Lung (tissue), 12 donors: ENCODE data around the gene PIEZO1. TPM values are rescaled to one million over a fixed set of nuclear protein-coding genes. Genes with fewer than 3 reads are reported as not detected.

ENCODE experiments used
- ATAC-seq: fragments of 200-7000 bp; cut with Tn5 transposase; one replicate; pipeline ENCODE4 v1.9.1; 2020; ENCODE audit warnings: moderate number of reproducible peaks; ENCODE audit not compliant: insufficient read depth, low FRiP score
- DNase-seq, 3 donors: peaks; one replicate each; pipeline ENCODE4 v3.0.0-alpha.2; 2013 to 2017
- H3K27ac ChIP-seq, 2 donors: one replicate each; pipeline ENCODE4 v1.5.1; 2013; ENCODE audit warnings: mild to moderate bottlenecking in 2 of 2, moderate library complexity in 2 of 2, control low read depth in 1 of 2, inconsistent platforms in 1 of 2, low read depth in 1 of 2, low read length in 1 of 2
- H3K27me3 ChIP-seq, 3 donors: one replicate each; pipeline ENCODE4 v1.5.1; 2013; ENCODE audit warnings: low read length in 2 of 3; ENCODE audit not compliant: control insufficient read depth in 3 of 3, insufficient read depth in 3 of 3
- H3K36me3 ChIP-seq, 4 donors: one replicate each; pipeline ENCODE4 v1.5.1; 2013; ENCODE audit warnings: low read length in 4 of 4, mild to moderate bottlenecking in 1 of 4, moderate library complexity in 1 of 4; ENCODE audit not compliant: control insufficient read depth in 4 of 4, insufficient read depth in 4 of 4
- H3K4me1 ChIP-seq, 5 donors: one replicate each; pipeline ENCODE4 v1.5.1; 2013; ENCODE audit warnings: low read length in 5 of 5, mild to moderate bottlenecking in 2 of 5, moderate library complexity in 1 of 5; ENCODE audit not compliant: control insufficient read depth in 5 of 5, insufficient read depth in 5 of 5
- H3K4me3 ChIP-seq: one replicate; pipeline ENCODE4 v1.5.1; 2013; ENCODE audit warnings: mild to moderate bottlenecking, control low read depth, moderate library complexity
- H3K9ac ChIP-seq, 2 donors: one replicate each; pipeline ENCODE4 v1.5.1; 2013; ENCODE audit warnings: low read length in 2 of 2, control low read depth in 1 of 2; ENCODE audit not compliant: insufficient read depth in 1 of 2
- H3K9me3 ChIP-seq, 4 donors: one replicate each; pipeline ENCODE4 v1.5.1; 2013; ENCODE audit warnings: low read length in 3 of 4, mild to moderate bottlenecking in 1 of 4, moderate library complexity in 1 of 4; ENCODE audit not compliant: control insufficient read depth in 4 of 4, insufficient read depth in 3 of 4
- WGBS, 2 donors: extraction: QIAGEN DNeasy Blood & Tissue Kit; methylation state at CpG; one replicate each; pipeline ENCODE4 v1.1.7; 2013; 5-methylcytosine and 5-hydroxymethylcytosine counted together
- polyA plus RNA-seq, 2 donors: library from polyadenylated mRNA; stranded (reverse); fragments of 200-250 nt; gene quantifications; one replicate each; pipeline ENCODE4 v1.2.1, GENCODE V29; 2013
- total RNA-seq, 2 donors: library from RNA; depleted of rRNA in 1 of 2; stranded (reverse); fragments of >200 nt in 1 of 2; gene quantifications; one replicate each; pipeline ENCODE4 v1.2.1, GENCODE V29; 2014 to 2021
- TF ChIP-seq, protein P1 (sequence below): IDR thresholded peaks from 2 replicates; pipeline ENCODE4 v1.5.1; 2012; ENCODE audit warnings: mild to moderate bottlenecking; ENCODE audit errors: control extremely low read depth, extremely low read depth
- donor health status: control.
- donor health status: control.
- donor health status: Bipolar disorder and iron deficiency.
- donor health status: healthy.
- donor health status: DM: yes; HTN: yes; CAD: no.

The PIEZO1 gene
- total and polyA plus RNA-seq, 4 donors = 113 to 207 (median 190) TPM

DNA sequence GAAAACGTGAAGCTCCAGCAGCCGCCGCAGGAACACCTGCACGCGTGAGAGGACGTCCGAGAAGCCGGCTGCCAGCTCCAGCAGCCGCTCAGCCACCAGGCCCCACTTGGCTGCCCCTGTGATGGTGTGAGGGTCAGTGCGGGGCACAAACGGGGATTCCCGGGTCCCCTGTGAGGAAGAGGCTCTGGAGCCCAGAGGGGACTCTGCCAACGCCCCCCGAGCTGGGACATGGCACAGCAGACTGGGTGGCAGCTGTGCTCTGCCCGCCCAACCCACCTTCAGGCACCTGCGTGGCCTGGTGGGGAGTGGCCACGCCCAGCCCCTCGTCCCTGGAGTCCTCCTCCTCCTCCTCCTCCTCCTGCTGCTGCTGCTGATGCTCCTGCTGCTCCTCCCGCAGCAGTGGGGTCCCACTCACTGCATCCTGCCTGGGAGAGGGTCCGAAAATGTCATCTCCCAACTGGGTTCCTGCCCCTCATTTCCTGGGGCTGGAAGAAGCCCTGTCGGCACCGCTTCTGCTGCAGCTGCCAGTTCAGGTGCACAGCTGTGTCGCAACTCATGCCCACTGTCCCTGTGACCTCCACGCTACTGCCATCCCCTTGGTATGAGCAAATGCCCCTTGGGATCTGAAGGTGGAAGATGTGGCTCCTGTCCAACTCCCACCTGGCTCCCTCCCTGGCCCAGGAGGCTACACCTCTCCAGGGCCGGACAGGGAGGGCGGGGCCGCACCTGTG lies 51.2 kb downstream of the PIEZO1 start:
- Histone ChIP-seq H3K4me3 (no peak overlapping the region), H3K27ac (no peak overlapping the region), H3K27me3 (no peaks in the 10 kb centered on the region), H3K36me3 (peaks cover 0 to 79% (median 15%) of the 10 kb centered on the region in 4 donors), H3K9me3 (no peaks in the 10 kb centered on the region), H3K9ac (no peak overlapping the region), H3K4me1 (no peaks in the 10 kb centered on the region)
- TF ChIP-seq, protein P1, sequence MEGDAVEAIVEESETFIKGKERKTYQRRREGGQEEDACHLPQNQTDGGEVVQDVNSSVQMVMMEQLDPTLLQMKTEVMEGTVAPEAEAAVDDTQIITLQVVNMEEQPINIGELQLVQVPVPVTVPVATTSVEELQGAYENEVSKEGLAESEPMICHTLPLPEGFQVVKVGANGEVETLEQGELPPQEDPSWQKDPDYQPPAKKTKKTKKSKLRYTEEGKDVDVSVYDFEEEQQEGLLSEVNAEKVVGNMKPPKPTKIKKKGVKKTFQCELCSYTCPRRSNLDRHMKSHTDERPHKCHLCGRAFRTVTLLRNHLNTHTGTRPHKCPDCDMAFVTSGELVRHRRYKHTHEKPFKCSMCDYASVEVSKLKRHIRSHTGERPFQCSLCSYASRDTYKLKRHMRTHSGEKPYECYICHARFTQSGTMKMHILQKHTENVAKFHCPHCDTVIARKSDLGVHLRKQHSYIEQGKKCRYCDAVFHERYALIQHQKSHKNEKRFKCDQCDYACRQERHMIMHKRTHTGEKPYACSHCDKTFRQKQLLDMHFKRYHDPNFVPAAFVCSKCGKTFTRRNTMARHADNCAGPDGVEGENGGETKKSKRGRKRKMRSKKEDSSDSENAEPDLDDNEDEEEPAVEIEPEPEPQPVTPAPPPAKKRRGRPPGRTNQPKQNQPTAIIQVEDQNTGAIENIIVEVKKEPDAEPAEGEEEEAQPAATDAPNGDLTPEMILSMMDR = no peak
- no peak for ATAC-seq
- no peak for DNase-seq
- WGBS, 2 donors = 90 to 92% methylated on average over 27 of the region's 27 CpGs

GRCh38 chr16:88732961-88733294 lies 52.1 kb downstream of the PIEZO1 start:
- WGBS, 2 donors = 90 to 94% methylated on average over 13 of the region's 13 CpGs
- peaks cover 0 to 74% (median 15%) of the 10 kb centered on the region in 4 donors for H3K36me3 ChIP-seq
- no peak overlapping the region for H3K9ac ChIP-seq
- no peak overlapping the region for H3K4me3 ChIP-seq
- DNase-seq (no peak), ATAC-seq (no peak)
- H3K4me1 ChIP-seq = no peaks in the 10 kb centered on the region
- H3K27me3 ChIP-seq = no peaks in the 10 kb centered on the region
- H3K9me3 ChIP-seq = no peaks in the 10 kb centered on the region
- H3K27ac ChIP-seq = no peak overlapping the region
- TF ChIP-seq, protein P1 = no peak

DNA sequence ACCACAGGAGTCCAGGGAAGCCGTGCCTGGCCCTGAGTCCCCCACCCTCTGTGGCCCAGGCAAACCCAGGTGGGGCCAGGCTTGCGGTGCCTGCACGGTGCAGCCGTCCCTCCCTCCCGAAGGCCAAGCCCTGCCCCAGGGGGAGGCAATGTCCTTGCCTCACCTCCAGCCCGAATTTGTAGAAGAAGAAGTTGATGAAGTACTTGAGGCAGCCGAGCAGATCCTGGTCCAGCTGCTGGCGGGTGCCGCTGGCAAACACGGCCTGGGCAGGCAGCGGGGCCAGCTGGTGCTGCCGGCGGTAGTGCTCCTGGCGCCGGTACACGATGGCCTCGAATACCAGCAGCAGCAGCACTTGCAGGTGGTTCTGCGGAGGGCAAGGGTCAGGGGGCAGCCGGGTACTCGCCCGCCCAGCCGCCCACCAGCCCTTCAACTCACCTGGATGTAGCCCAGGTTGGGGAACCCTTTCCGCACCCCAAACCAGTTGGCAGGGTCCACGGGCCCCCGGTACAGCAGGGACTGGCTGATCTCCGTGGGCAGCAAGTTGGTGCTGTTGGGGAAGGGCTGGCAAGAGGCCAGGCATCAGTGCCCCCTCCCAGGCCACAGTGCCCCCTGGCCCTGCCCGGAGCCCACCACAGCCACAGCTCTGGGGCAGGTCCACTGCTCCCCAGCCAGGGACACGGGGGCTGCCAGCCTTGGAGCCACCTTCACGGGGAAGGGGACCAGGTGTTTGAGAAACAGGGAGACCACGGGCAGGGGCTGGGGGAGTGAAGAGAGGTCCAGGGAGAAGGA lies 52.7 kb downstream of the PIEZO1 start:
- TF ChIP-seq, protein P1 = no peak
- no peak overlapping the region for H3K4me3 ChIP-seq
- no peaks in the 10 kb centered on the region for H3K9me3 ChIP-seq
- H3K4me1 ChIP-seq = no peaks in the 10 kb centered on the region
- H3K27me3 ChIP-seq = no peaks in the 10 kb centered on the region
- peaks cover 0 to 75% (median 18%) of the 10 kb centered on the region in 4 donors for H3K36me3 ChIP-seq
- no peak overlapping the region for H3K27ac ChIP-seq
- WGBS, 2 donors = 83 to 89% methylated on average over 30 of the region's 30 CpGs
- H3K9ac ChIP-seq = no peak overlapping the region
- no peak for ATAC-seq
- no peak for DNase-seq
